ENCODE results near the gene STK16. TPM values are rescaled to one million over a fixed set of nuclear protein-coding genes. Genes with fewer than 3 reads are reported as not detected.

Gene STK16
- total and polyA plus RNA-seq, 2 of the 4 experiments (the other 2 are of a cell fraction), result 44.4 to 50.1 TPM

DNA sequence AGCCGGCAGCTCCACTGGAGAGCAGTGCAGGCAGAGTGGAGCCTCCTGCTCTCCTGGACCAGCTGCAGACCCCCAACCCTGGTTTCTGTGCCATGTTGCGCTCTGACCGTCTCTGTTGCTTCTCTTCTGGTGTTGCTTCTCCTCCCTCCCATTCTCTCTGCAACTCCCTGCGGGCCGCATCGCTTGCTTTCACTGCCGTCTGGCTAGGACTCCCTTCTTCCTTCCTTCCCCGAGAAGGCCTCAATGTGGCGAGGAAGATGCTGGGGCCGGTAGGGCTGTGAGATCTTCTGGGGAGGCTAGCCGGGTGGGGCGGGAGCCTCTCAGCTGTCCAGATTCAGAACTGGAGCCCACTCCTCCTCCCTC lies 40.1 kb downstream of the STK16 start:
- ATAC-seq (ENCODE audit: low read depth) (no peak), DNase-seq (no peak)
- no peaks in the 10 kb centered on the region for H3K9me3 ChIP-seq (ENCODE audit: control insufficient read depth, insufficient read depth, low read length)
- H3K4me1 ChIP-seq (ENCODE audit: control insufficient read depth, insufficient read depth, low read length), result peaks cover 14% of the 10 kb centered on the region
- no peak overlapping the region for H4K5ac ChIP-seq (ENCODE audit: low read depth, low read length)
- H3K4ac ChIP-seq (ENCODE audit: low read depth, low read length), result no peak overlapping the region
- H3K9me1 ChIP-seq (ENCODE audit: insufficient read depth, low read length), result peaks cover 14% of the 10 kb centered on the region; the same call in 1 of the 2 replicates
- no peak overlapping the region for H3K14ac ChIP-seq (replicated peaks; ENCODE audit: low read depth, low read length)
- no peak overlapping the region for H2BK20ac ChIP-seq (ENCODE audit: low read depth, low read length)
- H2BK120ac ChIP-seq (ENCODE audit: low read depth, low read length), result no peak overlapping the region
- BruUV-seq (replicated peaks), result no TSS peak
- no CpG with 5 or more reads among the region's 12 CpGs for WGBS, 2 experiments (ENCODE audit: extremely low coverage in 2 of 2, insufficient read length in 1 of 2)
- H2AK5ac ChIP-seq (ENCODE audit: low read depth, low read length), result no peak overlapping the region
- intact Hi-C loops (cut with micrococcal nuclease) (no loop called here), in situ Hi-C loops (cut with MboI; ENCODE audit: low sequenced_read_pairs) (no loop called here), dilution Hi-C loops (cut with HindIII; ENCODE audit: low sequenced_read_pairs, unreplicated experiment) (no loop called here)
- H3K23ac ChIP-seq (ENCODE audit: low read depth, low read length), result no peak overlapping the region
- H3K4me2 ChIP-seq (ENCODE audit: low read depth, low read length), result no peak overlapping the region
- H3K79me1 ChIP-seq (ENCODE audit: low read depth in 1 of 2, low read length in 2 of 2), result peaks cover 10 to 22% of the 10 kb centered on the region in 2 experiments
- H4K91ac ChIP-seq (ENCODE audit: insufficient read depth, low read depth, low read length), result no peak overlapping the region
- H2AK9ac ChIP-seq (replicated peaks; ENCODE audit: low read depth, low read length, poor library complexity), result peak overlapping the region; percentile 63
- TF ChIP-seq CHD1 (IDR thresholded peaks at IDR 0.05; ENCODE audit: low read depth, low read length), result no peak
- no peak for TF ChIP-seq SMC3 (IDR thresholded peaks at IDR 0.05; ENCODE audit: low read depth, low read length)
- TF ChIP-seq CEBPB (IDR thresholded peaks at IDR 0.05; ENCODE audit: low read depth, low read length), result no peak
- no peak for TF ChIP-seq BHLHE40 (IDR thresholded peaks at IDR 0.05; ENCODE audit: low read depth, low read length)
- no peak for TF ChIP-seq RFX5 (IDR thresholded peaks at IDR 0.05; ENCODE audit: low read depth, low read length)
- TF ChIP-seq RAD21 (IDR thresholded peaks at IDR 0.05; ENCODE audit: low read length), result no peak
- TF ChIP-seq, protein P1, sequence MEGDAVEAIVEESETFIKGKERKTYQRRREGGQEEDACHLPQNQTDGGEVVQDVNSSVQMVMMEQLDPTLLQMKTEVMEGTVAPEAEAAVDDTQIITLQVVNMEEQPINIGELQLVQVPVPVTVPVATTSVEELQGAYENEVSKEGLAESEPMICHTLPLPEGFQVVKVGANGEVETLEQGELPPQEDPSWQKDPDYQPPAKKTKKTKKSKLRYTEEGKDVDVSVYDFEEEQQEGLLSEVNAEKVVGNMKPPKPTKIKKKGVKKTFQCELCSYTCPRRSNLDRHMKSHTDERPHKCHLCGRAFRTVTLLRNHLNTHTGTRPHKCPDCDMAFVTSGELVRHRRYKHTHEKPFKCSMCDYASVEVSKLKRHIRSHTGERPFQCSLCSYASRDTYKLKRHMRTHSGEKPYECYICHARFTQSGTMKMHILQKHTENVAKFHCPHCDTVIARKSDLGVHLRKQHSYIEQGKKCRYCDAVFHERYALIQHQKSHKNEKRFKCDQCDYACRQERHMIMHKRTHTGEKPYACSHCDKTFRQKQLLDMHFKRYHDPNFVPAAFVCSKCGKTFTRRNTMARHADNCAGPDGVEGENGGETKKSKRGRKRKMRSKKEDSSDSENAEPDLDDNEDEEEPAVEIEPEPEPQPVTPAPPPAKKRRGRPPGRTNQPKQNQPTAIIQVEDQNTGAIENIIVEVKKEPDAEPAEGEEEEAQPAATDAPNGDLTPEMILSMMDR (conservative IDR thresholded peaks at IDR 0.05; ENCODE audit: low read depth, low read length), result no peak
- TF ChIP-seq ELK1 (IDR thresholded peaks at IDR 0.05; ENCODE audit: borderline replicate concordance, low read depth, low read length), result no peak
- H2AFZ ChIP-seq (replicated peaks; ENCODE audit: low read length, poor library complexity), result no peak overlapping the region
- H3K27ac ChIP-seq (ENCODE audit: insufficient read depth, low read length), result no peak overlapping the region
- H3K27me3 ChIP-seq (ENCODE audit: control insufficient read depth, insufficient read depth, low read length), result no peaks in the 10 kb centered on the region
- H3K18ac ChIP-seq (ENCODE audit: low read depth, low read length), result no peak overlapping the region
- H4K20me1 ChIP-seq (ENCODE audit: insufficient read depth, low read length), result peaks cover 10% of the 10 kb centered on the region; the same call in 1 of the 2 replicates
- POLR2A ChIA-PET (ENCODE audit: unreplicated experiment), result no interaction called here
- H3K36me3 ChIP-seq (ENCODE audit: control insufficient read depth, insufficient read depth, low read length), result peaks cover 57% of the 10 kb centered on the region
- no peak overlapping the region for H3K9ac ChIP-seq (ENCODE audit: low read depth, low read length)
- no peak overlapping the region; a peak in 1 of 4 replicates for H4K8ac ChIP-seq (ENCODE audit: low read depth in 2 of 2, low read length in 2 of 2)
- H3K4me3 ChIP-seq (ENCODE audit: insufficient read depth, low read depth, low read length), result no peak overlapping the region
- H2BK15ac ChIP-seq (ENCODE audit: low read depth, low read length), result no peak overlapping the region
- no peak overlapping the region for H3K56ac ChIP-seq (ENCODE audit: extremely low read depth, insufficient read depth, low read length)
- H2BK5ac ChIP-seq (ENCODE audit: low read depth, low read length, poor library complexity, severe bottlenecking), result no peak overlapping the region
- CTCF ChIA-PET, result no interaction called here

All from IMR-90 (cell line).